LoVo (cell line): Measurements from ENCODE around the gene TMEM42.
"Not testable (repeated sequence)": the region's sequence is repeated elsewhere in the genome, so short reads cannot be mapped to it uniquely, and the experiment has no call there.

ENCODE experiments used
- DNase-seq: peaks from one replicate; pipeline ENCODE4 v3.0.0-alpha.2; 2016; ENCODE audit warnings: low spot score

TMEM42 gene

GRCh38 chr3:44861412-44862225 lies at the start of gene TMEM42:
TMEM42 (plus strand) TSS chr3:44861912; CDS start chr3:44861925, 13 bp downstream.
- peak; percentile 96 for DNase-seq

GRCh38 chr3:44814751-44815150 lies 47.0 kb upstream of the TMEM42 start:
- no peak for DNase-seq

GRCh38 chr3:44816334-44816733 lies 45.4 kb upstream of the TMEM42 start:
- not testable (repeated sequence) for DNase-seq

- DNase-seq: not testable (repeated sequence)
Measured at GRCh38 chr3:44821206-44821605, 40.5 kb upstream of the TMEM42 start.

- no peak for DNase-seq
Measured at GRCh38 chr3:44825264-44825925, 36.3 kb upstream of the TMEM42 start.

GRCh38 chr3:44827196-44827595 lies 34.5 kb upstream of the TMEM42 start:
- DNase-seq: no peak

- no peak for DNase-seq
Measured at GRCh38 chr3:44831232-44831631, 30.5 kb upstream of the TMEM42 start.

- DNase-seq: no peak
Measured at GRCh38 chr3:44832032-44832431, 29.7 kb upstream of the TMEM42 start.

- DNase-seq: no peak
Measured at GRCh38 chr3:44832965-44833364, 28.7 kb upstream of the TMEM42 start.

- no peak for DNase-seq
Measured at GRCh38 chr3:44833394-44833793, 28.3 kb upstream of the TMEM42 start.

GRCh38 chr3:44835684-44836083 lies 26.0 kb upstream of the TMEM42 start:
- no peak for DNase-seq

- no peak for DNase-seq
Measured at GRCh38 chr3:44842376-44842775, 19.3 kb upstream of the TMEM42 start.

GRCh38 chr3:44845528-44846520 lies 15.9 kb upstream of the TMEM42 start:
- no peak for DNase-seq

- DNase-seq: no peak
Measured at GRCh38 chr3:44848634-44849033, 13.1 kb upstream of the TMEM42 start.

- DNase-seq: not testable (repeated sequence)
Measured at GRCh38 chr3:44856663-44857062, 5.0 kb upstream of the TMEM42 start.

GRCh38 chr3:44860117-44860516 lies 1.6 kb upstream of the TMEM42 start:
- DNase-seq: no peak

GRCh38 chr3:44862226-44862637 lies 520 bp downstream of the TMEM42 start:
- DNase-seq: no peak

GRCh38 chr3:44865272-44866035 lies 3.7 kb downstream of the TMEM42 start:
- DNase-seq: no peak

GRCh38 chr3:44867421-44868111 lies 5.9 kb downstream of the TMEM42 start:
- DNase-seq: no peak

GRCh38 chr3:44870375-44871061 lies 8.8 kb downstream of the TMEM42 start:
- DNase-seq: no peak
